Right renal pelvis (tissue), 4 donors: Measurements from ENCODE around the gene SVEP1. TPM values are rescaled to one million over a fixed set of nuclear protein-coding genes. Genes with fewer than 3 reads are reported as not detected.
"Not testable (repeated sequence)": the region's sequence is repeated elsewhere in the genome, so short reads cannot be mapped to it uniquely, and the experiment has no call there.

Source experiments
- DNase-seq, 4 donors: peaks; one replicate each; pipeline ENCODE4 v3.0.0-alpha.2; 2013; ENCODE audit warnings: low read depth in 4 of 4, low spot score in 3 of 4, missing footprints in 1 of 4
- polyA plus RNA-seq, 4 donors: library from polyadenylated mRNA; unstranded; fragments of 120-200 nt; gene quantifications; one replicate each; pipeline ENCODE4 v1.2.1, GENCODE V29; 2013; ENCODE audit not compliant: insufficient read length in 4 of 4

SVEP1 gene
- polyA plus RNA-seq, 4 donors: 7.2 to 8.0 (median 7.4) TPM

DNA sequence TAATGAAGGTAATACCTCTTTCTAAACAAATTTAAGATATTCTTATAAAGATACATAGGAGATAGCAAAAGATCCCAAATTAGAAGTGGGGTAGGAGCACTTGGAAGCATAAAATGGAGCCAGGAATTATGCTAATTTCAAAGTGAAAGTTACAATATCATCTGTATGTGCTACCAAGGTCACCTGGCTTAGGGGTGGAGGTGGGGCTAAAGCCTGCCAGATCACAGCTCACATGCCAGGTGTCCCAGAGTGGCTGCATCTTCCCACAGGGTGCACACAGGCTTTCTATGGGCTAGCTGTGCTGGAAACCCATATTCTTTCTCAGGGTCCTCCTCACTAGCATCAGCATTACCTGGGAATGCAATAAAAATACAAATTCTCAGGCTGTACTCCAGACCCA lies 123.7 kb downstream of the SVEP1 start:
- DNase-seq: no peak

DNA sequence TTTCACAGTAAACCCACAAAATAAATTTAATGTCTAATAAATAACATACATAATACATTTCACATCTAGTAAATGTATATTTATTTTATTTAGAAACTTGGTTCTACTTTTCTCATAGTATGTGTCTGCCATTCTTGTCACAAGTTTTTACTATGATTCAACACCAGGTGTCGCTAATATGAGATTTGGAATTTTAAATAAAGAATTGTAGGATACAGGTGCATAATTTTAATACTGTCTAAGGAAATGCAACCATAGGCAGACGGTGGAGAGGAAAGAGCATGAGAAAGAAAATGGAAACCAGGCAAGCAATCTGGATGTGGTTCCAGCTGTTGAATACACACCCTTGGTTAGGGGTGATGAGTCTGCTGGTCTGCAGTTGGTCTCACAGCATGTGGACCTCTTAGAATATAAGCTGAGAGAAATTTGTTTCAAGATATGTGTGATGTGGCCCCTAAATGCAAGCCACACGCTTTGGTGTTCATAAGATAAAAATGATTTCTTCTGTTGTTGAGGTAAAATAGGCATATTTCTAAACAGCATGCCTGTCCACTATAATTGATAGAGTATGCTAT lies 127.2 kb downstream of the SVEP1 start:
- DNase-seq: peak in 1 of 4 donors; percentile 8

DNA sequence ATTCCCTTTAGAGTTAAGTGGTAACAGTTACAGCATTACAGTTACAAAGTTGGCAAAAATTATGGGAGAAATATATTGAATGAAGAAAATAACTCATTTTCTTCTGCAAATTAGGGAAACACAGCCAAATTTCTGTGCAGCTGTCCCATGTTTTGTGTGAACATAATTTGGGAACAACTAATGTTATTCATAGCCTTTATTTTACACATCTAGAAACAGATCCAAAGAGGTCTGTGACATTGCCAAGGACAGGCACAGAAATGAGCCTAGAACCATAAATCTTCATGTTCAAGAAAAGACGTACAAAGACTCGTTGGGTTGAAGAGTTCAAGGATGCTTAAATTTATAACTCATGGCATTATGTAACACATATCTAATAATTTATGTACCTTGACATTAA lies 127.8 kb downstream of the SVEP1 start:
- no peak for DNase-seq

DNA sequence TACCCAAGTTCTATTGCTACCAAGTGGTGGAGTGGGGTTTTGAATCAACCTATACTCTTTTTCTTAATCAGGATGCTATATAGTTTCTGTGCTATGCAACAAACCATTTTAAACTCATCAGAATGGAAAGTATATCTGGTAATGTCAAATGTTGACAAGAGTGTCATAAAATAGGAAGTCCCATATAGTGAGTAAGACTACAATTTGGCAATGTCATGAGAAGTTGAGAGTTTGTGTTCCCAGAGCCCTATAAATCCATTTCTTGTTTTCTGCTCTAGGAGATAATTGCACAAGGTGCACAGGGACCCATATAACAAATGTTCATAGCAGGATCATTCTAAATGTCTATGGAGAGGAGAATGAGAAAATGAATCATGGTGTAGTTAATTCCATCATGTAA lies 132.1 kb downstream of the SVEP1 start:
- DNase-seq: no peak

DNA sequence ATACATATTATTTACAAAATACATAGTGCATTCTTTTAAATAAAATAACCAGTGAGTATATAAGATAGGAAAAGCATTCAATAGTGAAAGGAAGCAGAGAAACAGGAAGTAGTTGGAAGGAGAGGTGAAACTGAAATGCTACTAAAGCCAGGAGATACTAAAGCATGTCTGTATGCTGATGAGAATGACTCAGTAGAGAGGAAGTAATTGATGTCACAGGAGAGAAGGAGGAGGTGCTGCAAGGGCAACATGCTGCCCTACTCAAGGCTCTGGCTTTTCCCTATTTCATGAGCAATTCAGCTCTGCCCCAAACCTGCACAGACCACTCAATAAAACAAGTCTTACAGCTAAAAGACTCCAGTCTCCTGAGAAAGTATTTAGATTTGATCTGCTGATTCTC lies 133.4 kb downstream of the SVEP1 start:
- DNase-seq: no peak

DNA sequence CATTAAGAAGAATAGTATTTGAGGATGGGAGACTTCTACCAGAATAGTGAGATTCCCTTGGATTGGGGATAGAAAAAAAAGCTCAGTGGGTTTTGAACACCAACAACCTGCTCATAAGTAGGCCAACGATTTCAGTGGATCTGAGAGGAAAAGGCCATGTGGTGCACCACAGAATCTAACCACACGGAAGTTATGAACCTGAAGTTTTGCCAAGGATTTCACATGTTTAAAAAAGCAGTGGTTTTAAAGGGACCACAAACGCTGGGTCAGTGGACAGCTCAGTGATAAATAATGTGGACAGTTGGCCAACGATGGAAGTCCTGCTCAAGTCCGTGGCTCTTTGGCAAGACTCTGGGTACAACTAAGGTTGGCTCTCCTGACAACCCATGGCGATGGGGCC lies 134.6 kb downstream of the SVEP1 start:
- no peak for DNase-seq

DNA sequence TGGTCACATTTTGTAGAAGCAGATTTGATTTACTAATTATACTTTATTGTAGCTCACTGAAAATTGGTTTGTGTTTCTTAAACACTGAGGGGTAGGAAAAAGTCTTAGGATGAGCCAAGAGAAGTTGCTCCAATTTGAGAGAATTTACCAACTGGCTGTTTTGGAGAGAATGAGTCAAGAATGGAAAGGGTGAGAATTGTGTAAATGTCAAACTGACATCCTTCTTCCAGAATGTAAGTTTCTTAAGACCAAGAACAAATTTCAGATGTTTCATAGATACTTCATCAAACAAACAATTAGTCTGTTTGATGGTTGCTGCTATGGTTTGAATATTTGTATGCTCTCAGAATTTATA lies 135.7 kb downstream of the SVEP1 start:
- DNase-seq: no peak

DNA sequence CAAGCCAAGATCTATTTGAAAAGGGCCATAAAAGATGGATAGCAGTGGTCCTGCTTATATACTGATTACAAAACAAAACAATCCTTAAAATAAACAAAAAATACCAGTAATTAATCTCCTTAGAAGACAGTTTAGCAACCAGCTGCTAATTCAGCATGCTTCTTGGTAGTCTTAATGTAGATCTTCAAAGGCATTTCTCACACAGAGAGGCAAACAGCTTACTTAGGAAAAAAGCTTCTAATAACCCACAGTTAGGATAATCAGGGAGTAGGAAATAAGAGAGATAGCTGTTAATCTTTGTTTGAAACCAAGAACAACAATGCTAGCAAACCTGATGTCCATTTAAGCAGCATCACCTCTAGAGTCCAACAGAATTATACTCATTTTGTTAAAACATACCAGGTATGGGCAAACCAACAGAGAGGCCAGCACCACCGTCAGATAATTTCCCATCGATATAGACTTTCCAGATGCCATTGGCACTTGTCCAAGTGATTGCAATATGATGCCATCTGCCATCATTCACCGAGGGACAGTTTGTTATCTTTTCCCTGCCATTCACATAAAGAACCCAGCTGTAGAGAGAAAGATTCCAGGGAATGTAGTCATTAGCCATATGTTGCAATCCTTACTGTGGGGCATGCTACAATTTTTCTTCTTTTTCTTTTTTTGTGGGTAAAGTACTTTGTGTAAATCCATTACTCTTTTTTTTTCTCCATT lies 136.2 kb downstream of the SVEP1 start:
- DNase-seq: no peak

DNA sequence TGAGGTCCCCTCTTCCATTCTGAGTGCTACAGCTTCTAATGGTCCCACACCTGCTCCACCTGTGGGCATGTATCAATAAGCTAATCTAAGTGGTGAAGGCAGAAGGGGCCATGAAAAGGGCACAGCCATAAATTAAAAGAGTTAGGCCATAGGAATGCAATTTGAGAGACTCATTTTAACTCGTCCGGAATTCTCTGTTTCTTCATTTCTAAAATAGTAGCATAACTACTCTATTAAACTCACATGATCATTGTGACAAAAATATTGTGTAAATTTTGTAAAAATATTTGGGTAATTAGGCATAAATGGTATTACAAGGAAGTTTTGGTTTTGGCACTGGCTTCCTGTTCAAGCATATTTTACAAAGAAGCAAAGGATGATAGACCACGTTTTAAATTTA lies 138.7 kb downstream of the SVEP1 start:
- no peak for DNase-seq

DNA sequence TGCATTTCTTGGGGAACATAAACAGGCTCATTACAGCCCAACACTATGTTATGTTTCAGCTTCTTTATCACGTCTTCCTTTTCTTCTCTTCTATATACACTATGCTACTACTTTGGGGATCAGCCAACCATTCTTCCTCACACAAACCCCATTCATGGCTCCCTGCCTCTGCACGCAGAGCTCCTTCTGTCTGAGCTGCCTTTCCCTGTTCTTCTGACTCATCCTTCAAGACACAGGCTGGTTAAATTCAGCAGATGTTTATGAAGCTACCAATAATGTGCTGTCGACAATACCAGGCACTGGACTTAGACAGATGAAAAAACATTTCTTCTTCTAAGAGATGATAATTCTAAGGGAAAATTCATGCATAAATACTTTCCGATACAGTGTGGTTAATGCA lies 139.4 kb downstream of the SVEP1 start:
- DNase-seq: no peak

DNA sequence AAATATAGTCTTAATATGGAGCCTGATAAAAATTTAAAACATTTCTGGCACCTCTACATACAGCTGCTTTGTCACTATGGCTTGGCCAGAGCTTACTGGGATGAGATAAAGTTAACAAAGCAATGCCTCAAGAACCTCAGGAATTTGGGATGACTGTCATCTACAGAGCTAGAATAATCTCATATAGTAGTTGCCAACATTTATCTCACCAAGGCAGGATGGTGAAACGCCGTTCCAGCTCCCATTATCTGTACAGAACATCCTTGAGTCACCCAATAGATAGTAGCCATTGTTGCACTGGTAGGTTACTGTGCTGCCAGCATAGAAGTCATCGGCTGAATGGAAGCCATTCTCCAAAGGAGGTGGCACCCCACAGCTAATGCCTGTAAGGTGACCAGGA lies 147.3 kb downstream of the SVEP1 start:
- no peak for DNase-seq

DNA sequence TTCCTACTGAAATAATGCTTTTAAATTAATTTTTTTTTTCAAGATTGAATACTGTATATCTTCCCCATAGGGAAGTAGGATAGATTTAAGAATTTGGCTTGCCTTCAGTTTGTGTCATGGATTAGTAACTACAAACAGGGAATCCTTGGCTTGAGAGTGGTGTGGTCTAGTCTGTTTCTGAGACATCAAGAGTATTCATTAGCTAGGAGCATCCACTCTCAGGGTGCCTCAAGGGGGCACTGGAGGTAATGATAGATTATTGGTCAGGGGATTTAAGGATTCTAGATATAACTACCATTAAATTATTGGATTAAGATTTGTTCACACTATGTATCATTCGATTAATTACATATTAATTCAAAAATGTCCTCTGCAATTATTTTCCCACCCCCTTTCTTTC lies 150.1 kb downstream of the SVEP1 start:
- DNase-seq: no peak

DNA sequence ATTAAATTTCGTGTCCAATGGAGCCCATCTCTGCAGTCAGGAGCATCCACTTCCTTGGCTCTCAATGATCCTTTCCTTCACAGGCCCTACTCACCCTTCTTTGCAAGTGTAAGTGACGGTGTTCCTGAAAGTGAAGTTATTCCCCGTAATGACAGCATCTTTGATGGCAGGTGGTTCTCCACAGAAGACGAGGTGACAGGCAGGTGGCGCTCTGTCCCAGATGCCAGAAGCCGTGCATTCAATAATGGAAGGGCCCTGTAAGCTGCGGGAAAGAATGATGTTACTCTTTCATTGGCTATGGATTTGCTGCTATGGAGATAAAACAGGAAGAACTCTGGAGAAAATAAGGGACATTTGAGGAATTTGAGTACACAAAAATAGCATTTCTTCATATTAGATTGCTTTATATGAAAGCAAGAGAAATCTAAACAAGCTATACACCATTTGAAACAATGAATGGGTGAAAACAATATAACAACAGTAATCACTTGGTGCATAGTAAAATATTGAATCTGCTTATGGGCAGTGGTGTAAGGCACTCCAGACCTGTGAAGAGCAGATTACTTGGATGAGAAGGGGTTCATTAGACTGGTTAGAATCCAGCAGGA lies 151.9 kb downstream of the SVEP1 start:
- DNase-seq: peak in 1 of 4 donors; percentile 27

DNA sequence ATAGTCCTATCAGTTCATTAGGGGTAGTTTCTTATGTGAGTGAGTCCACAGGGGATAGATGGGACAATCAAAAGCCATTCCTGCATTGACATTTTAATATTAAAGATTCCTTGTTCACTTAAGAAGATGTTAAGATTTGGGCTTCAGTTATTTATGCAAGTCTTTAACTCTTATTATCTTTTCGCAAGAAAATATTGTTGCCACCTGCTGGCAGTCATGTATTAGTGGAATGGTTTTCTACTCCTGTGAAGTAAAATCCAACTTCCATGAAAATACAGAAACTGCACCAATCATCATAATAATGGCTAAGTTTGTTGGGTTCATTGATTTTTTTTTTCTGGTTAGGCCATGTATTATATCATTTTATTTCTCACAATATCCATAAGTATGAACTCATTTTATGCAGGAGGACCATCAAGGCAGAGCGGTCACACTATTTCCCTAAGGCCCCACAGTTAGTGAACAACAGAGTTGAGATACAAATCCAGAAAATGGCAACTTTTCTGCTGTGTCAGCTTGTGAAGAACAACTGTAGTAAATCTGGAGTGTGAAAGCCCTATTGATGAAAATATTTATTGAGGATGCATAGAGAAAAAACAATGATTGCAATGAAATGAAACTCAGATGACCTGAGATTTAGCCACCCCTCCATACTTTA lies 153.4 kb downstream of the SVEP1 start:
- peak in 2 of 4 donors; percentile 4 to 5 for DNase-seq

DNA sequence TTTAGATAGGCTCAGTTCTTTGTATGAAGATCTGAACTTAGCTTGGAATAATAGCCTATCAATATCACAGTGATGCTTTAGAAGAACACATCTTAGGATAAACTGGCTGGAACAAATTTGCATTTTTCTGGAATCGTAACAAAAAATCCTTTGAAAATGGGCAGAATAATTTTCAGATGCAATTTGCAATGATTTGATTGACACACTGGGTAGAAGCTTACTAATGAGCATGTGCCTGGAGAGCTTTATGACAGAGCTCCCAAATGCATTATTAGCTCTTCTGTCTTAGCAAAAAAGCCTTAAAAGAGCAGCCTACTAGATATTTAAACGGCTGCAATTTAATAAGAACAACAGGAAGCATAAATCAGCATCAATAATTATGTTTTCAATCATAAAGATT lies 165.1 kb downstream of the SVEP1 start:
- DNase-seq: no peak

DNA sequence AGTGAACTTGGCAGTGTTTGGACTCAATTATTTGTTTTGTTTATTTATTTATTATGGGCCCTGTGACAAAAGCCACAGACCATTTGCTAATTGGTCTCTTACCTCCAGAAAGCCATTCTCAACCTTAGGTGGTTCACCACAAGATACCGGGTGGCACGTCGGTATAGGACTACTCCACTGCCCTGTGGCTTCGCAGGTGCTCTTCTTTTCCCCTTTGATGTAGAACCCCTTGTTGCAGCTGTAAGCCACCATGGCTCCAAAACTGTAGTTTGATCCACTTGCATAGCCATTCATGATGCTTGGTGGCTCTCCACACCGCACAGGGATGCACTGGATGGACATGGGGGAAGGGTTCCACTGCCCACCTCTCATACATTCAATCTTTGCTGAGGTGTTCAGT lies 168.6 kb downstream of the SVEP1 start:
- DNase-seq: no peak

DNA sequence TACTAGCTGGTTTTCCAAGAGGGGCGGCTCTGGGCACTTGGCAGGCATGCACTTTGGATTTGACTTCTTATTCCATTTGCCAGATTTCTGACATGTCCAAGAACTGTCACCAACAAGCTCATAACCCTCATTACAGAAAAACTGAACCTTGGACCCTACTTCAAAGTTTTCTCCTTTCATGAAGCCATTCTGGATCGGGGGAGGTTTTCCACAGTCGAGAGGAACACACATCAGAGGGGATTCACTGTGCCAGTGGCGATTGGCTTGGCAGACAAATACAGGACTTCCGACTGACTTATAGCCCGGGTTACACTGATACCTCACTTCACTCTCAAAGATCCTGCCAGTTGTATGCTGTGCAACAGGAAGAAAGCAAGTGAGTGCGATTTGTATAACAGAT lies 170.9 kb downstream of the SVEP1 start:
- no peak for DNase-seq

DNA sequence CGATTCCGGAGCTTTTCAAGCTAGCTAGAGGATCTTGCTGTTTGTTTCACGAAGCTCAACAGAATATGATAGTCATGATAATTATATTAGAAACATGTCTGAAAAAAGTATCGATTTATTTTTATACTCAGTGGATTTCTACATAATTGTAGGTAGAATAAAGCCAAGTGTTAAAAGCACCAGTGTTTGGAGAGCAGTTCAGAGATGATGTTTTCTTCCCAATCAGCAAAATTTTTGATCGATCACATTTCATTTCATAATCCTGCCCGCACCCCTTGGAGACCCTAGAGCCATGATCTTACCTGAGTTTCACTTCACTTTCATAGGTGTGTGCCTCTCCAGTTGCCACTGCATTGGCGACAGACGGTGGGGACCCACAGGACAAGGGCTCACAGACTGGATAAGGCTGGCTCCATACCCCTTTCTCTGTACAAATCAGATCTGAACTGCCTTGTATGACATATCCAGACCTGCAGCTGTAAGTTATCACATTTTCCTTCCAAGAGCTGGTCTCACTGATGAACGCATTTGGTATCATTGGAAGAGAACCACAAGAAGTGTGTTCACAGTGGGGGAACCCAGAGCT lies 173.6 kb downstream of the SVEP1 start:
- no peak for DNase-seq

DNA sequence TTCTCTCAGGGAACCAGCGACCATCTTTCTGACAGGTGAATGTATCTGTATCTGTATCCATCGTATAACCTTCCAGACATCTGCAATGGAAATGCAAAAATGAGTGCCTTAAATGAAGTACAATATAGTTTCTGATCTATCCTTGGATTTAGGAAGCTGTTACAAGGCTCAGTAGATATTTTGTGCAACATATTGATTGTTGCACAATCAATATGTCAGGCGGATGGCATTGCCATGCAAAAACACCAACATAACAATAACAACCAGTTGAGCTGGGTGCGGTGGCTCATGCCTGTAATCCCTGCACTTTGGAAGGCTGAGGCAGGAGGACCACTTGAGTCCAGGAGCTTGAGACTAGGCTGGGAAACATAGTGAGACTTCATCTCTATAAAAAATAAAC lies 175.1 kb downstream of the SVEP1 start:
- no peak for DNase-seq

DNA sequence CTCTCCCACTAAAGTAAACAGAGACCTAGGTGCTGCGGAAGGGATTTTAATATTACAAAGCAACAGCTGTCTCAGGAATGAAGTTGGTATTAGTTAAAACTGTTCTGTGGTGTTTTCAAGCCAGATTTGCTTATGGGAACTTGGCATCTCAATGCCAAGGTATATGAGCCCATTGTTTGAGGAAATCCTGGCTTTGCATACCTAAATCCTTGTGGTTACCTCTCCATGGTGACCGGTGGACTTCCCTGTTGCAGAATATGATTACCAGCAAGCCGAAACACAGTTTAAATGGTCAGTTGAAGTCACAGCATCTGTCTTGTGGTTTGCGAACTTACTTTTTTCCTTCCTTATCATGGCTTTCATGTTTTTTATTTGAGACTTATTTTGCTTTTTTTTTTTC lies 179.6 kb downstream of the SVEP1 start:
- DNase-seq: no peak

DNA sequence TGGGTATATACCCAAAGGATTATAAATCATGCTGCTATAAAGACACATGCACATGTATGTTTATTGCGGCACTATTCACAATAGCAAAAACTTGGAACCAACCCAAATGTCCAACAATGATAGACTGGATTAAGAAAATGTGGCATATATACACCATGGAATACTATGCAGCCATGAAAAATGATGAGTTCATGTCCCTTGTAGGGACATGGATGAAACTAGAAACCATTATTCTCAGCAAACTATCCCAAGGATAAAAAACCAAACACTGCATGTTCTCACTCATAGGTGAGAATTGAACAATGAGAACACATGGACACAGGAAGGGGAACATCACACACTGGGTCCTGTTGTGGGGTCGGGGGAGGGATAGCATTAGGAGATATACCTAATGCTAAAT lies 180.5 kb downstream of the SVEP1 start:
- DNase-seq: not testable (repeated sequence)
